ENCODE results near the gene CNPY3. TPM values are rescaled to one million over a fixed set of nuclear protein-coding genes. Genes with fewer than 3 reads are reported as not detected.
"Not testable (repeated sequence)": the region's sequence is repeated elsewhere in the genome, so short reads cannot be mapped to it uniquely, and the experiment has no call there.

Gene CNPY3
- total RNA-seq, 1 experiment from 2014 or later: 40.1 TPM

- DNase-seq (ENCODE audit: low read depth): no peak
Measured at GRCh38 chr6:42914546-42914945, 14.7 kb upstream of the CNPY3 start.

DNA sequence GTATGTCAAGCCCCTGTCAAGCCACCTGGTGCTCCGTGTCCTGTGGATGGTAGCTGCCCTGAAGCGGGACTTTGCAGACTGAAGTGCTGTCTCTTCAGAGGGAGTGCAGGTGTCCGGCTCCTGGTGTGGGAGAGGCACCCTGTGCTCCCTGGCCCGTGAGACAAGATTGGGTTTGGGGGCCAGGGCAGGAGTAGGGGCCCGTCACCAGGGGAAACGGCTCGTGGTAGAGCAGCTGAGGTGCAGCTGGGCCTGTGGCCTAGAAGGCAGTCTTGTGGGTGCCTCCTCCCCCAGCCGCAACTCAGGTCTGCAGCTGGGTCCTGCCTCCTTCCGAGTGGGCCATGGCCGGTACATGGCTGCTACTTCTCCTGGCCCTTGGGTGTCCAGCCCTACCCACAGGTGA is 13.5 kb upstream of the CNPY3 start, which contains the start of gene PTCRA:
Gene PTCRA, plus strand, starts transcription at position 322 of the 400 bp plus-strand sequence. Its CDS starts 17 bp downstream, at position 339.
- no peak for DNase-seq (ENCODE audit: low read depth)

DNA sequence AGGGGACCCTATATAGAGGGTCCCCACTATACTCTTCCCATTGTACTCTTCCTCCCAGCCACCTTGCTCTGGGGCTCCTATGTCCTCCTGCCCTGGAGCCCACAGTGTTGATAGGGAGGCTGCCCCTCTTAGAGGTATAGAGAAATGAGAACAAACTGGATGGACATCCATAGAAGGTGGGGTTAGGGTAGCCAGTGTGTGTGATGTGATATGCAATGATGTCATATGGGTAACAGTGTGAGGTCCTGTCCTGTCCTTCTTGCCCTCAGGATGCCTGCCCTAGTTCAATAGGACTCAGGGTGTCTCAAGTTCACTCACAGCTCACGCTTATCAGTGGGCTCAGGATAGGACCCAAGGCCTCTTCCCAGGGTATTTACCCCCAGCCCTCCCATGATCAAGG is 13.0 kb upstream of the CNPY3 start:
- no peak for DNase-seq (ENCODE audit: low read depth)

- no peak for DNase-seq (ENCODE audit: low read depth)
Measured at GRCh38 chr6:42921801-42922200, 7.5 kb upstream of the CNPY3 start.

GRCh38 chr6:42923666-42924065 is 5.6 kb upstream of the CNPY3 start:
- peak; percentile 18 for DNase-seq (ENCODE audit: low read depth)

- no peak for DNase-seq (ENCODE audit: low read depth)
Measured at GRCh38 chr6:42925248-42925857, 3.9 kb upstream of the CNPY3 start.

- DNase-seq (ENCODE audit: low read depth): peak; percentile 70
Measured at GRCh38 chr6:42929821-42930360, 611 bp downstream of the CNPY3 start.

GRCh38 chr6:42932412-42932811 is 3.1 kb downstream of the CNPY3 start:
- no peak for DNase-seq (ENCODE audit: low read depth)

DNA sequence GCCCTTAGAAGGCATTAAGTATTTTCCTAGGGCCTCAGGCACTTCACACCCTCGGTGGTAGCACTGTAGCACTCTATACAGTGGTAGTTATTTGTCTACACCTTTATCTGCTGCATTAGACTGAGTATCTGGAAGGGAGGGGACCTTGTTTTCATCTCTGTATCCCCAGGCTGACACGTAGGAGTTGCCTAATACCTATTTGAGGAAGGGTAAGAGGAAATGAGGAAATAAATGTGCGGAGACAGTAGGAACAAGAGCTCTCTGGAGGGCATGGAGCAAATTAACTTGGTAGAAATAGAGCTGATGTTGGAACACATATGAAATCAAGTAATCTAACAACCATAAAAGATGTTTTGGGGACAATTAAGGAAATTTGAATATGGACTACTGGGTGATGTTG is 3.9 kb downstream of the CNPY3 start:
- DNase-seq (ENCODE audit: low read depth): no peak

GRCh38 chr6:42935322-42935721 is 6.0 kb downstream of the CNPY3 start:
- no peak for DNase-seq (ENCODE audit: low read depth)

- no peak for DNase-seq (ENCODE audit: low read depth)
Measured at GRCh38 chr6:42936398-42936797, 7.1 kb downstream of the CNPY3 start.

DNA sequence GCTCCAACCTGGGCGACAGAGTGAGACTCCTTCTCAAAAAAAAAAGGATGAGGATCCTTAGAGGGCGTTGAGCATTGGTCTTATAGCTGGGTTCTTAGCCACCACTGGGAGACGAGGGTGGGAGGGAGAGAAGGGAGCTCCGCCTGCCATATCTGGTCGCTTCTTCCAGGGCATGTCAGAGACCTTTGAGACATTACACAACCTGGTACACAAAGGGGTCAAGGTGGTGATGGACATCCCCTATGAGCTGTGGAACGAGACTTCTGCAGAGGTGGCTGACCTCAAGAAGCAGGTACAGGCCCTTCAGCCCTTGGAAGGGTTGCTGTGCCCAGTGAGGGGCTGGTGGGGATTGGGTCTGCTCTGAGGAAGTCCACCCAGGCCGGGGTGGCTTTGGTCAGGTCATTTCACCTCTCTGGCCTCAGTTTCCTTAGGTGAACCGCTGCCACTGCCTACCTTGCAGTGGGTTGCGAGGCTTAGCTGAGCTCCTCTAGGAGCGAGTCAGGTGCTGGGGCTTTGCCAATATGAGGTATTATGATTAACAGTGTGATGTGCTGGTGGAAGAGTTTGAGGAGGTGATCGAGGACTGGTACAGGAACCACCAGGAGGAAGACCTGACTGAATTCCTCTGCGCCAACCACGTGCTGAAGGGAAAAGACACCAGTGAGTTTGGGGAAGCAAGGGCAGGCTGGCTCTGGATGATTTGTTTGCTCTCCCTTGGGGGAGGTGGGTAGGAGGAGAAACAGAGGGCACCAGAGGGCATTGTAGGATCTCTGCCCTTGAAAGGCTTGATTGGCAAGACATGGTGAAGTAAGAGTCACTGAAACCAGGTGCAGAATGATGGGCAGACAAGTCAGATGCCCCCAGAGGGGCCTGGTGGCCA is 8.5 kb downstream of the CNPY3 start:
- no peak for DNase-seq (ENCODE audit: low read depth)

DNA sequence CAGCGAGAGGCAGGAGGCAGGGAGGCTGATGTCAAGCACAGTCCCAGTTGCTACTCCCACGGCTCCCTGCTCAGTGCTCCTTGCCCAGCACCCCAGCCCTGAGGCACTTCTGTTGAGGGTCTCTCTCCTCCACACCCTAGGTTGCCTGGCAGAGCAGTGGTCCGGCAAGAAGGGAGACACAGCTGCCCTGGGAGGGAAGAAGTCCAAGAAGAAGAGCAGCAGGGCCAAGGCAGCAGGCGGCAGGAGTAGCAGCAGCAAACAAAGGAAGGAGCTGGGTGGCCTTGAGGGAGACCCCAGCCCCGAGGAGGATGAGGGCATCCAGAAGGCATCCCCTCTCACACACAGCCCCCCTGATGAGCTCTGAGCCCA is 9.1 kb downstream of the CNPY3 start:
- no peak for DNase-seq (ENCODE audit: low read depth)

DNA sequence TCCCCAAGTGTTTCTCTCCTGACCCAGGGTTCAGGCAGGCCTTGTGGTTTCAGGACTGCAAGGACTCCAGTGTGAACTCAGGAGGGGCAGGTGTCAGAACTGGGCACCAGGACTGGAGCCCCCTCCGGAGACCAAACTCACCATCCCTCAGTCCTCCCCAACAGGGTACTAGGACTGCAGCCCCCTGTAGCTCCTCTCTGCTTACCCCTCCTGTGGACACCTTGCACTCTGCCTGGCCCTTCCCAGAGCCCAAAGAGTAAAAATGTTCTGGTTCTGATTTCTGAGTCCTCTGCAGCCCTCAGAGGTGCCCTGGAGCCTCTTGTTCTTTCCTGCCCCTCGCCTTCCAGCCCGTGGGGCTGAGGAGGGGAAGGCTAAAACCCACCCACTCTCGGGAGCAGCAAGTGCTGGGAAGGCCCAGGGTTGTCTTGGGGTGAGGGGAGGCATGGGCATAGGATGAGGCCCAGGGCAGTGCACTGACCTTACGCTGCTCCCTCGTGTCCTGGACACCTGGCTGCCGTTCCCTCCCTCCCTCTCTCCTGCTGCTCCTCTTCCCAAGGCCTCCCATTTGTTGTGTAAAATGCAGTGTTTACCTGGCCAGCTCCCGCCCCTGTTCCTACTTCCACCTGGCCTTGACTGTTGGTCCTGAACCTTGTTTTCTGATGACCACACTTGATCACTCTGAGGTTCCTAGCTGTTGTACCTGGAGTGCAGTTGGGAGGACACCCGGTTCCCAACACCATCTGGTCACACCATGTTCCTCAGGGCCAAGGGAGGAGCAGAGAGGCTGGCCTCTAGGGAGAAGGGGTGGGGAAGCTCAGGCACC is 9.9 kb downstream of the CNPY3 start:
- no peak for DNase-seq (ENCODE audit: low read depth)

GRCh38 chr6:42939810-42940167 is 10.5 kb downstream of the CNPY3 start:
- DNase-seq (ENCODE audit: low read depth): no peak

- DNase-seq (ENCODE audit: low read depth): no peak
Measured at GRCh38 chr6:42940493-42941045, 11.3 kb downstream of the CNPY3 start.

GRCh38 chr6:42941356-42941755 is 12.1 kb downstream of the CNPY3 start:
- DNase-seq (ENCODE audit: low read depth): not testable (repeated sequence)

GRCh38 chr6:42942444-42942843 is 13.2 kb downstream of the CNPY3 start:
- DNase-seq (ENCODE audit: low read depth): no peak

DNA sequence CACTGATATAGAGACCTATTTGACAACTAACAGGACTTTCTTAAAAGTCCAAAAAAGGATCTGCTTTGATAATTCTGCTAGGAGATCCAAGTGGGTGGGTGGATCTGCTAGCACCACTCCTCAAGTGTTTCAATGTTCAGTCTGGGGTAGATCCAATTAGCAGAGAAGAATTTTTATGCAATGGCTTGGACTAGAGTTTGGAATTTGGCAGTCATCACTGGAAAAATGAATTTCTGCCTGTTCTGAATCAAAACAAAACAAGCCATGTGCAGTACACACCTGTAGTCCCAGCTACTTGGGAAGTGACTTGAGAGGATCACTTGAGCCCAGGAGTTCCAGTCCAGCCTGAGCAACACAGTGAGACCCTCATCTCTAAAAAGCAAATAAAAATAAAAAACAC is 18.7 kb downstream of the CNPY3 start:
- no peak for DNase-seq (ENCODE audit: low read depth)

DNA sequence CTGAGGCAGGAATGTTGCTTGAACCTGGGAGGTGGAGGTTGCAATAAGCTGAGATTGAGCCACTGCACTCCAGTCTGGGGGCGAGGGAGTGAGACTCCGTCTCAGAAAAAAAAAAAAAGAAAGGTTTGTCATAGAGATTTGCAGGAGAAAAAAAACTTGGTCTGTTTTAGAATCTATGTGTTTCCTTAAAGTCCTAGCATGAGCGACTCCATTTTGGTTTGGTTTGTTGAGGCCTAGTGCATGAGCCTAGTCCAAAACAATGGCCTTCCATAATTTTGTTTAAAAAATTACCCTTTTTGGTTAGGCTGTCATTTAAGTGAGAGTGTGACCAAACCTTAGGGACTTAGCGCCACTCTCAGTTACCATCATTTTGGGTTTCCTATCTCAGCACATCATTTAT is 23.1 kb downstream of the CNPY3 start:
- DNase-seq (ENCODE audit: low read depth): no peak

DNA sequence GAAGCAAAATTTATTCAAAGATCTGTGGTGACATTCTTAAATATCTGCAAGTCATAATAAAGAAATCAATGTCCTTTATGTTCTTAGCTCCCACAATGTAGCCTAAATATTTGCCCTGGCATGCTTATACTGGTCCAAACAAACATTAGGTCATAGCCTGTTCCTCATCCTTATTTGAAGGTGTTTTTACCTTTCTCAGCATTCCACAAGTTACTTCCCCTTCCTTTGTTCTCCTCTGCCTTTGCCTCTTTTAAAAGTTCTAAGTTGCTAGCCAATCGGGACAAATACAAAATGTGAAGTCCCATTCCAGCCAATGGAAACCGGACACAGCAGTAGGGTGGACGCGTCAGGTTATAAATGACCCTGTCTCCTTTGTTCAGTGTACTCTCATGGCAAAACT is 25.1 kb downstream of the CNPY3 start:
- not testable (repeated sequence) for DNase-seq (ENCODE audit: low read depth)

- DNase-seq (ENCODE audit: low read depth): no peak
Measured at GRCh38 chr6:42958125-42958524, 28.8 kb downstream of the CNPY3 start.
